GM12865 (cell line): ENCODE results near the gene HSD11B1L.
A peak's percentile ranks its signal among the peaks of the same experiment; 100 is the strongest.

Experiments
- DNase-seq: peaks from one replicate; pipeline ENCODE4 v3.0.0; 2010; ENCODE audit warnings: low read depth
- H3K4me3 ChIP-seq: 2 replicates; pipeline ENCODE4 v1.5.1; 2011; ENCODE audit warnings: mild to moderate bottlenecking, low read depth, low read length, control low read depth
- CTCF ChIP-seq: IDR thresholded peaks from 2 replicates; pipeline ENCODE4 v1.5.1; 2011; ENCODE audit warnings: low read length, control low read depth, low read depth, inconsistent platforms; ENCODE audit not compliant: insufficient read depth; ENCODE audit errors: missing control alignments

Gene HSD11B1L

GRCh38 chr19:5692723-5693194 lies 11.9 kb downstream of the HSD11B1L start:
- TF ChIP-seq CTCF, result no peak
- H3K4me3 ChIP-seq, result no peak overlapping the region; the same call in 1 of the 2 replicates
- no peak for DNase-seq

GRCh38 chr19:5693195-5694166 lies 12.7 kb downstream of the HSD11B1L start:
- DNase-seq, result peak; percentile 40
- H3K4me3 ChIP-seq, result no peak overlapping the region
- no peak for TF ChIP-seq CTCF

GRCh38 chr19:5694167-5694955 lies 13.5 kb downstream of the HSD11B1L start:
- no peak overlapping the region for H3K4me3 ChIP-seq
- no peak for TF ChIP-seq CTCF
- peak; percentile 26 for DNase-seq

- no peak overlapping the region for H3K4me3 ChIP-seq
- DNase-seq, result peak; percentile 10
- TF ChIP-seq CTCF, result no peak
Observed at GRCh38 chr19:5694956-5695648, 14.3 kb downstream of the HSD11B1L start.

GRCh38 chr19:5695649-5696195 lies 14.9 kb downstream of the HSD11B1L start:
- peak; percentile 45 for DNase-seq
- TF ChIP-seq CTCF, result no peak
- no peak overlapping the region for H3K4me3 ChIP-seq
